ENCODE measurements around the gene URAD. TPM values are rescaled to one million over a fixed set of nuclear protein-coding genes. Genes with fewer than 3 reads are reported as not detected.

Gene URAD
- polyA plus RNA-seq, 4 donors, result not detected

Other genes starting within 250 kb of the URAD start
- gene GSX1, start 196.2 kb downstream of the URAD start, polyA plus RNA-seq (ENCODE audit: insufficient read length in 4 of 4), result not detected
- gene PDX1, start 68.7 kb downstream of the URAD start, polyA plus RNA-seq (ENCODE audit: insufficient read length in 4 of 4), result not detected
- gene CDX2, start 19.4 kb downstream of the URAD start, polyA plus RNA-seq (ENCODE audit: insufficient read length in 4 of 4), result not detected
- gene FLT3, start 111.9 kb upstream of the URAD start, polyA plus RNA-seq (ENCODE audit: insufficient read length in 4 of 4), result under 1 TPM; 0.19 to 0.41 (median 0.33) TPM
- gene PAN3, start 149.9 kb upstream of the URAD start, polyA plus RNA-seq (ENCODE audit: insufficient read length in 4 of 4), result 10 to 100 TPM; 48.6 to 61.0 (median 54.4) TPM